Limb (tissue), 2 donors: ENCODE measurements around the gene DIP2C.
"Not testable (repeated sequence)": the region's sequence is repeated elsewhere in the genome, so short reads cannot be mapped to it uniquely, and the experiment has no call there.

Source experiments
- DNase-seq, 2 donors: peaks; one replicate each; pipeline ENCODE4 v3.0.0-alpha.2; 2016; ENCODE audit errors: extremely low spot score in 2 of 2

Gene DIP2C

DNA sequence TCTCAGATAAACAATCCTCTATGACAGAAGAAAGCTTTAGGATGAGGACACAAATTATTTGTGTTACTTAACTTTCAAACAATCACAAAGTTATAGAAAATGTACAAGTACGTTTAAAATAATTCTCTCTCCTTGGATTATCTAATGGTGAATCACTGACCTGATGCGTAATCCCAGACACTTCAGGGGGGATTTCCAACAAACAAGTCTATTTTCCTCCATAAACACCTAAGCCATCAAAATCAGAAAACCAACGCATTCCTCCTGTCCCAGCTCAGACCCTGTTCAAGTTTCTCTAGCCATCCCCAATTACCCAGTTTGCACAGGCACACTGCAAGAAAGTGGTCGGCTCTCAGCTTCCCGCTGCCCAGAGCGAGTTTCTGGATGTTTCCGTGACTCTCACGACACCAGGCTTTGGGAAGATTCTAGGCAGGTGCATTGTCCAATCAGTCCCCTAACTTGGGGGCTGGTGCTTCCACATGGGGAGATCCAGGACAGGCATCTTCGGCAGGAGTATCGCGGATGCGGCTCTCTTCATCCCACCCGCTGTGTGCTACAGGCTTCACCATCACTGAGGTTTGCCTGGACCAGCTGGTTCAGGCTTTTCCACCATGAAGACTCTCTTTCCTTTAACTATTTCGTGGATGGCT lies 354.2 kb downstream of the DIP2C start:
- DNase-seq, result no peak

DNA sequence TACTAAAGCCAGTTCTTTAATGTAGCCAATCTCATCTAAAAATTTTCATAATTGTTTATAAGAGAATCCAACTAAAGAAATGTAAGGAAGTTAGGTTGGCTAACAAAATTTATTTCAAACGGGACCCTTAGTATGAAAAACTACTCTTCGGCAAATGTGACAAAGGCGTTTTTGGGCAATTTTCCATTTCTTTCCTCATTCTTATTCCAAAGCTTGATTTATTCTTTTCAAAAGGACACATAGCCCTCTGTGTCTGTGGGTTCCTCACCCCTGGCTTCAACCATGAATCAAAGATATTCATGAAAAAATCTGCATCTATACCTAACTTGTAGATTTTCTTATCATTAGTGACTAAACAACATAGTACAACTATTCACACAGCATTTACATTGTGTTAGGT lies 358.3 kb downstream of the DIP2C start:
- DNase-seq, result no peak

DNA sequence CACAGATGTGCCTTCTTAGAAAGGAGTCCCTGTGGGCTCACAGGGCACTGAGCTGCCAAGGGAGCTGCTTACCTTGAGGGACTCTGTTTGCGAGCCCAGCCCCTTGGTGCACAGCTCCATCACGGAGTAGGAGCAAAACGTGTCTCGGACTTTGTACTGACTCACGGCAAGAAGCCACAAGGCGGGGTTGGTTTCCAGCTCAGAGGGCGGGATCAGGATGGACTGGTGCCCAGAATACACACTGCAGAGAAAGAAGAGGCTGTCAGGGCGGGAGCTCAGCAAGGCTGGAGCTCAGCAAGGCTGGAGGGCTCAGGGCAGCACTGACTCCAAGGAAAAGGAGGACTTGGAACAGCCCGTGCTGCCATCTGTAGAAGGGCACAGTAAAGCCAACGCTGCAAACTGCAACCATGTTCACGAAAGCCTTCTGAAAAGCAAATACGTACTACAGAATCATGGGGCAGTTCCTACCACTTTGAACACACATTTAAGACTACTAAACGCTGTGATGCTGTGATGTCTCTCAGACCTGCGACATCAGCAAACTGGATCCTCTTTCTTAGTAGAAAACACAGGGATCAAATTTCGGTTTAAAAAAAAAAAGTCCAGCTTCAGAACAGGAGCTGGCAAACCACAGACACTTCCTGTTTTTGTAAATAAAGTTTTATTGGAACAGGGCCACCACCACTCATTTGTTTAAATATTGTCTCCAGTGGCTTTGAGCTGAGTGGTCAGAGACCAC lies 359.9 kb downstream of the DIP2C start:
- DNase-seq, result peak; percentile 80 to 89

DNA sequence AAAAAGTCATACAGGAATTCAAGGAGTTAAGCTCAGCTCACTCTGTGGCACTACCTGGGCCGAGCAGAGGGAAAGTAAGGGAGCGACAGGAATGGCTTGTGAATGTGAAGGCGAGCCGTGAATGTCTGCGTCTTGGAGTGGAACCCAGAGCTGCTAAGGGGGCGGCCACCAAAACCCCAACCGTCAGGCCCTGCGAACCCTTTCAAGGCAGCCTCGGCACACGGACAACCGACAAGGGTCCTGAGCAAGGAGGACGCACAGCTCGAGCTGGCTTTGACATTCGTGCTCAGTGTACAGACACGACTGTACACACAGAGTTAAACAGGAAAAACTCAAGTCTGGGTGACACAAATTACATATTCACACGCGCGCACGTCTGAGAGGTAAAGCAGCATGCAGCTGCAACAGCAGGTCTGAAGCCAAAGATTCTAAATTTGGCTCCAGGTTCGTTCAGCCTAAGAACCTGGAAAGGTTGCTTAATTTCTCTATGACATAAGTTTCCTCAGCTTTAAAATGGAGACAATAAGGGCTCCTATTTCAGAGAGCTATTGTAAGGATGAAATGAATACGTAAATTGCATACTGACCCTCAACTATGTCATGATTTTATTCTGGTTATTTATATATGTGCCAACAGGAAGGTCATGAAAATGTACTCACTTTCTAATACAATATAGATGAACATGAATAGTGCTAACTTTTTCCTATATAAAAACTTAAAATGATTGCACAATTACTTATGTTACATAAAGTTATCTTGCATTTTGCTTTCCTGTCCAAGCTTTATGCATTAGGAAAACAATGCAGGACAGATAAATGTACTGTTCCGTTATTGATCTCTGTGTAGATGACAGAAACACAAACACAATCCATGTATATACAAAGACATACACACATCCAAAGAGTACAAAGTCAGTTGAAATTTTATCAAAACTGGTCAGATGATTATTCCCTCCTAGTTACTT lies 361.3 kb downstream of the DIP2C start:
- DNase-seq, result no peak

GRCh38 chr10:326894-327635 lies 362.4 kb downstream of the DIP2C start:
- DNase-seq, result no peak

DNA sequence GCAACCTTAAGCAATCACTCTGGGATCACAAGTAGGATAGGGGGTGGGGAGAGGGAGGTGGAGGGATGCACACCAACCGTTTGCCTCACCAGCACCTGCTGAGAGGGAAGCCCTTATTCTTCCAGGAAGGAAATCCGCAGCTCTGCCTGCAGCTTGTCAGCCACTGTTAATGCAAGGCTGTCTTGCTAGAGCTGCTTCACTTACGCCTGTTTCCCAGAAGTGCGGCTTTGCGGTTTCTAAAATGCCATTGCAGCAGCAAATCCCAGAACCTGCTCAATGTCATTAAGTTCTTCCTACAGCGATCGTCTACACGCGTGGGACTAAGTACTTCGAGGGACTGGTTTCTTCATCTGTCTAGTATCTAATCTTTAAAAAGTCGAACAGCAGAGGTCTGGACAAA lies 363.1 kb downstream of the DIP2C start:
- DNase-seq, result peak in 1 of 2 donors; percentile 11

GRCh38 chr10:325282-325681 lies 364.2 kb downstream of the DIP2C start:
- DNase-seq, result peak in 1 of 2 donors; percentile 1

DNA sequence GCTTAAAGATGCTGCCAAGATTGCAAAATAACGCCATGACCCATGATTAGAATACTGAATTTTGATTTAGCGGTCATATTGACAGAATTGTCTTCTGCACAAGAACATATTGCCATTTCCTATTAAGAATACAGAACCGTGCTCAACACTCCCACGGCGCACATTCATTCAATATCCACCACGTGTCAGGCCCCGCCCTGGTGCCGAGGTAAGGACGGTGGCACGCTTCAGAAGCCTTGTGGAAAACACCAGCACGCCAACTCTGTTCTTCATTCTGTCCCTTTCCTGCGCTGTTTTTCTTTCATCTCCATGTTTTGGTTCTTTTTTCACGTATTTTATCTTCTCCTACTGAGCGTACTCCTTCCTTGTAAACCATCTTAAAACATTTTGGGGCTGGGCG lies 364.9 kb downstream of the DIP2C start:
- no peak for DNase-seq

- DNase-seq, result no peak
Measured at GRCh38 chr10:323651-324293, 365.7 kb downstream of the DIP2C start.

DNA sequence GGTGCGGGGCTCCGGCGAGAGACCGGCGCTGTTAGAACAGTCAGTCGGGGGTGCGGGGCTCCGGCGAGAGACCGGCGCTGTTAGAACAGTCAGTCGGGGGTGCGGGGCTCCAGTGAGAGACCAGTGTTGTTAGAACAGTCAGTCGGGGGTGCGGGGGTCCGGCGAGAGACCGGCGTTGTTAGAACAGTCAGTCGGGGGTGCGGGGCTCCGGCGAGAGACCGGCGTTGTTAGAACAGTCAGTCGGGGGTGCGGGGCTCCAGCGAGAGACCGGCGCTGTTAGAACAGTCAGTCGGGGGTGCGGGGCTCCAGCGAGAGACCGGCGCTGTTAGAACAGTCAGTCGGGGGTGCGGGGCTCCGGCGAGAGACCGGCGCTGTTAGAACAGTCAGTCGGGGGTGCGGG lies 366.4 kb downstream of the DIP2C start:
- not testable (repeated sequence) for DNase-seq

- DNase-seq, result no peak
Measured at GRCh38 chr10:320771-321170, 368.7 kb downstream of the DIP2C start.

- DNase-seq, result no peak
Measured at GRCh38 chr10:317926-318325, 371.5 kb downstream of the DIP2C start.

GRCh38 chr10:317271-317769 lies 372.1 kb downstream of the DIP2C start:
- DNase-seq, result peak in 1 of 2 donors; percentile 30

DNA sequence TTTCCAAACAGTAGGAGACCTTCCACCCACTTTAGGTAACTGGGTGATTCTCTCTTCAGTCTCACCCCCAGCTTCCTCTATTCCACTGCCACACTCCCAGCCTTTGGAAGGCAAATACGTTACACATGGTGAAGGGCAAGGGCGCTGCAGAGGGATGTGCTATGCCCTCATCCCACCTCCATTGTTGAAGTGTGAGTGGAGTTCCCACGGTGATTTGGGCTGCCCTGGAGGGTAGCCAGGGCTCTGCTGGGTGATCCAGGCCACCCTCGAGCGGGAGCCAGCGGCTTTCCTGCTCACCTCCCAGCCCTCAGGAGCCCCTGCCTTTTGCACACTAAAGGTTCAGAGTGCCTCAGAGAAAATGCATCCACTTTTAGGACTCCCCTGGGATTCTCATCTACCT lies 373.1 kb downstream of the DIP2C start:
- no peak for DNase-seq

DNA sequence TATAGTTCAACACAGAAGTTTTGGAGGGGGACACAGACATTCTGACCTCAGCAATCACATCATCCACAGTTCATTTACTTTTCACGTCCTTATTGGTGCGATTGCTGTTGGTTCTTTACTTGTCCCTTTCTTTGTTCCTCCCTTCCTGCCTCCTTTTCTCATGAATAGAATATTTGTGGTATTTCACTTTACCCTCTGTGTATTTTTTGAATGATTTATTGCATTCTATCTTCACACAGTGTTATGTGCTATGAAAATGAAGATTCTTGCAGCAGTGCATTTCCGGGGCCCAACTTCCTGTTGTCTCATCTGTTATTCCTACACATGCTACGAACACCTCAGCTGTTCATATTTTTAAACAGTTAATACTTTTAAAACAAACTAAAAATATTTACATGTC lies 374.6 kb downstream of the DIP2C start:
- no peak for DNase-seq

DNA sequence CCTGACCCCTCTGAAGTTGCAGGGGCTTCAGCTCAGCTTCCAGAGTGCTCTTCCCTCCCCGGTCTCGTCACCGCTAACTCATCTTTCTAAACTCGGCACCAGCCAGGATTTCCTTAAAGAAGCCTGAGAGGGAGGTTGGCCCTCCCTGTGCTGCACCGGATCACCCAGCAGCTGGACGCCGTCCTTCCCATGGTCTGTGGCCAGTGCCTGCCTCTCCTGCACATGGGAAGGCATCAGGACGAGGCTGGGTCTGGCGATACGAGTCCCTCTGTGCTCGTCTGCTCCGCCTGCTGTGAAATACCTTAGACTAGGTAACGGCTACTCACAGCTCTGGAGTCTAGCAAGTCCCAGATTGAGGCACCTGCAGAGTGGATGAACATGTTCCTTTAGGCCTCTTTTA lies 375.1 kb downstream of the DIP2C start:
- no peak for DNase-seq

DNA sequence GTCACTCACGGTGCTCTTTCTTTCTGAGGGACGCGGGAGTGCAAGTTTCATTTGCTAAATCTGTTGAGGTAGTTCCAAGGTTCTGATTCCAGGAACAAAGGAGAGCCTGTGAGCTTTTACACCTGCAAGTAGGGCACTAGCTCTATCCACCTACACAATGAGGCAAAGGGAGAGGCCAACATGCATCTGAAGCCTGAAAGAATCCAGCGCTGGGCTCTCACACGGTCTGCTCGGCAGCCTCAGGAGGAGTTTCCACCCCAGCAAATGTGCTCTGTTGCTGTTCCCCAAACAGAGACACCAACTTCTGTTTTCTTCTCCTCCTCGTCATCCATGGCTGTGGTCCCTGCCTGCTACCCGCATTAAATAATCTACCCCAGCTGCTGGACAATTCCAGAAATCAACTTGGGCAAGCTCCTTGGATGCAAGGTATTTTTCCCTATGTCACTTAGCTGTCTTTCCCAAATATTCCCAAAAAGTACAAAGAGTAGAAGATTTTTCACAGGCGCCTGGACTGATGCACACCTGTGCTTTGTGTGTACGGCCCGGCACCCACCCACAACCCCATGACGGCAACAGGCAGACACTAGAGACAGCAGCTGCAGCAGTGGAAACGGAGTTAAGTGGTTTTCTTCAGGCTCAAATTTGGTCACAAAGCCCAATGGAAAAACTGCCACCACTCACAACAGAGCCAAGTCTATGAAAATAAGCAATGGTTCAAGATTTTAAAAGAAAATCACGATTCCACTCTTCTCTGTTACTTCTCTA lies 377.4 kb downstream of the DIP2C start:
- no peak for DNase-seq

- DNase-seq, result no peak
Measured at GRCh38 chr10:310976-311639, 378.4 kb downstream of the DIP2C start.

DNA sequence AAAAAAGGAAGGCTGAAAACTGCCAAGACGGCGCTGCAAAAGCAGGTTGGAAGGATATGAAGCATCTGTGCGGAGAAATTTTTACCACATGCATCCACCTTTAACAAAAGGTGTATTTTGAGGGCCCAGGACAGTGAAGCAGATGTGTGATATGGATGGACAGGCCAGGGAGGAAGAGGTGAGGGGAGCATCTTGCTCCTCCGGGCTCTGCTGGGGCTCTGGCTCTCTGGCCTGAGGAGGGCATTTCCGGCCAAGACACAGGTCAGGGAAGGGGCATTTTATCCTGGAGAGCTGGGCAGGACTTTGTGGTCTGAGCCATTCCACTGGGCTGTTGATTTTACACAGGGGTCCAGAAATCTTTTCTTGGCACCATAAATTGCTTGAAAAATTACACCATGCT lies 379.1 kb downstream of the DIP2C start:
- DNase-seq, result no peak
